ENCODE results near the gene PDE11A.
"Not testable (repeated sequence)": the region's sequence is repeated elsewhere in the genome, so short reads cannot be mapped to it uniquely, and the experiment has no call there.

PDE11A gene

GRCh38 chr2:177796654-177797415 lies 275.7 kb downstream of the PDE11A start:
- in situ Hi-C loops (cut with HindIII; ENCODE audit: low sequenced_read_pairs) = no loop called here
- TF ChIP-seq CTCF (IDR thresholded peaks at IDR 0.05; ENCODE audit: low read depth, low read length) = no peak
- DNase-seq (ENCODE audit: low read depth, low spot score) = no peak
- H3K4me3 ChIP-seq (ENCODE audit: low read depth, low read length) = no peak overlapping the region

GRCh38 chr2:177796011-177796410 lies 276.6 kb downstream of the PDE11A start:
- no peak for DNase-seq (ENCODE audit: low read depth, low spot score)
- H3K4me3 ChIP-seq (ENCODE audit: low read depth, low read length) = no peak overlapping the region
- no peak for TF ChIP-seq CTCF (IDR thresholded peaks at IDR 0.05; ENCODE audit: low read depth, low read length)
- in situ Hi-C loops (cut with HindIII; ENCODE audit: low sequenced_read_pairs) = no loop called here

GRCh38 chr2:177785143-177785542 lies 287.4 kb downstream of the PDE11A start:
- DNase-seq (ENCODE audit: low read depth, low spot score) = peak; percentile 57
- in situ Hi-C loops (cut with HindIII; ENCODE audit: low sequenced_read_pairs); H3K4me3 ChIP-seq (ENCODE audit: low read depth, low read length): not testable (repeated sequence)

GRCh38 chr2:177784745-177785067 lies 287.9 kb downstream of the PDE11A start:
- in situ Hi-C loops (cut with HindIII; ENCODE audit: low sequenced_read_pairs) = no loop called here
- no peak for TF ChIP-seq CTCF (IDR thresholded peaks at IDR 0.05; ENCODE audit: low read depth, low read length)
- no peak for DNase-seq (ENCODE audit: low read depth, low spot score)
- H3K4me3 ChIP-seq (ENCODE audit: low read depth, low read length) = no peak overlapping the region

GRCh38 chr2:177783835-177784744 lies 288.5 kb downstream of the PDE11A start:
- H3K4me3 ChIP-seq (ENCODE audit: low read depth, low read length) = no peak overlapping the region
- no peak for TF ChIP-seq CTCF (IDR thresholded peaks at IDR 0.05; ENCODE audit: low read depth, low read length)
- in situ Hi-C loops (cut with HindIII; ENCODE audit: low sequenced_read_pairs) = no loop called here
- DNase-seq (ENCODE audit: low read depth, low spot score) = peak; percentile 76

GRCh38 chr2:177783091-177783490 lies 289.5 kb downstream of the PDE11A start:
- no peak overlapping the region for H3K4me3 ChIP-seq (ENCODE audit: low read depth, low read length)
- in situ Hi-C loops (cut with HindIII; ENCODE audit: low sequenced_read_pairs) = no loop called here
- TF ChIP-seq CTCF (IDR thresholded peaks at IDR 0.05; ENCODE audit: low read depth, low read length) = no peak
- no peak for DNase-seq (ENCODE audit: low read depth, low spot score)

- DNase-seq (ENCODE audit: low read depth, low spot score) = no peak
- in situ Hi-C loops (cut with HindIII; ENCODE audit: low sequenced_read_pairs) = no loop called here
- H3K4me3 ChIP-seq (ENCODE audit: low read depth, low read length) = no peak overlapping the region
- TF ChIP-seq CTCF (IDR thresholded peaks at IDR 0.05; ENCODE audit: low read depth, low read length) = no peak
Measured at GRCh38 chr2:177782613-177783012, 290.0 kb downstream of the PDE11A start.

Measured in astrocyte of the spinal cord (primary cell).